Caki2 (cell line): ENCODE data around the gene IL23R. TPM values are rescaled to one million over a fixed set of nuclear protein-coding genes. Genes with fewer than 3 reads are reported as not detected.
A peak's percentile ranks its signal among the peaks of the same experiment; 100 is the strongest.

Experiments
- DNase-seq: peaks from one replicate; pipeline ENCODE4 v3.0.0-alpha.2; 2015; ENCODE audit warnings: low read depth
- in situ Hi-C: cut with HindIII; loops from 2 replicates; pipeline ENCODE4 v1.10.0; 2016; ENCODE audit warnings: low sequenced_read_pairs, low pct_unique_long_range_greater_than_20kb, mixed read lengths
- total RNA-seq: library from RNA; depleted of rRNA; stranded (reverse); fragments of >200 nt; shearing (Covaris generic); gene quantifications from 2 replicates; pipeline ENCODE4 v1.2.3, GENCODE V29; 2014; ENCODE audit warnings: low replicate concordance

IL23R gene
- total RNA-seq, 1 experiment from 2014 or later = not detected

DNA sequence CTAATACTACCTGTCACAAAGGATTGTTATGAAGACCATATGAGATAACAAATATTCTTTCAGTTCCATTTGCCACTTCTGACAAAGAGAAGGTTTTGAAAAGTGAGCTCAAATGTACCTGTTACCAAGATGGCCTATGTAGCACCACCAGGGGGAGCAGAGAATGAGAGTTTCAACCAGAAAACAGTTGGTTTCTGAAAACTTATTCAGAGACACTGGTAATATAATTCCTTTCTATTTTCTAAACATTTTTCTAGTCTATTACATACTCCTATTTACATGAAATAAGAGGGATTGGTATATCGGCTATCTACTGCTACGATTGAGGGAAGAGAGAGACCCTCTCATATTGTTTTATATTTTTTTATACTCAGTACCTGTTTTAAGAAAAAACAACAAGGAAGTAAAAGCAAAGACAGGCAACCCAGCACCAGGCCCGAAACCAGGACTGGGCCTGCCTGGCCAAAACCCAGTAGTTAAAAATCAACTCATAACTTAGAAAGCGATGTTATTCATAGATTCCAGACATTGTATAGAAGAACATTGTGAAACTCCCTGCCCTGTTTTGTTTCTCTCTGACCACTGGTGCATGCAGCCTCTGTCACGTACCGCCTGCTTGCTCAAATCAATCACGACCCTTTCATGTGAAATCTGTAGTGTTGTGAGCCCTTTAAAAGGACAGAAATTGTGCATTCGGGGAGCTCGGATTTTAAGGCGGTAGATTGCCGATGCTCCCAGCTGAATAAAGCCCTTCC is 48.3 kb downstream of the IL23R start:
- in situ Hi-C loops = no loop called here
- peak; percentile 57 for DNase-seq

DNA sequence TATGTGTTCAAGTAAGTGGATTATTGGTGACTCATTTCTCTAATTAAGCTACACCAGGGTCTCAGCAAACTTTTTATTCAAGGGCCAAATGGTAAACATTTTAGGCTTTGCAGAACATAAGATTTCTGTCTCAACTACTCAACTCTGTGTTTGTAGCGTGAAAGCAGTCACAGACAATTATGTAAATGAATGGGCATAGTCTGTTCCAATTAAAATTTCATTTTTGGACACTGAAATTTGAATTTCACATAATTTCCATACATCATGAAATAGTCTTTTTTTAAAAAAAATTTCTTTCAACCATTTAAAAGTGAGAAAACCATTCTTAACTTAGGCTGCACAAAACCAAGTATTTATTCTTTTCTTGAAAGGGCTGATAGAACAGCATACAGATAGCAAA is 50.1 kb downstream of the IL23R start:
- no peak for DNase-seq
- in situ Hi-C loops = no loop called here

DNA sequence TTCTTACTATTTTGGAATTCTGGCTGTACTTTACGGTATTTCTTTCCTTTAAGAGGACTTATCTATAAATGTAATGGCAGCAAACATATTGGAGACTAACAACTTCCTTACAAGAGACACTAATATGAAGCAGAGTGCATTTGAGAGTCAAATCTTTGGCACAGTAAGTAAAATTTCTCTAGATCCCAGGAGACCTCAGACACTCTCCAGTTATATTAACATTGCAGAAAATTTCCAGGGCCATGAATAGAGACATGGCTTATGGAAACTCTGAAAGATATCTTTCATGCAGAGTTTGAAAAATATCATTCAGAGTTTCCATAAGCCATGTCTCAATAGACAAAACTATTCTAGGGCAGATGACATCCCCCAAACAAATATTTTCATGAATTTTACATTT is 51.2 kb downstream of the IL23R start:
- no peak for DNase-seq
- in situ Hi-C loops = no loop called here

DNA sequence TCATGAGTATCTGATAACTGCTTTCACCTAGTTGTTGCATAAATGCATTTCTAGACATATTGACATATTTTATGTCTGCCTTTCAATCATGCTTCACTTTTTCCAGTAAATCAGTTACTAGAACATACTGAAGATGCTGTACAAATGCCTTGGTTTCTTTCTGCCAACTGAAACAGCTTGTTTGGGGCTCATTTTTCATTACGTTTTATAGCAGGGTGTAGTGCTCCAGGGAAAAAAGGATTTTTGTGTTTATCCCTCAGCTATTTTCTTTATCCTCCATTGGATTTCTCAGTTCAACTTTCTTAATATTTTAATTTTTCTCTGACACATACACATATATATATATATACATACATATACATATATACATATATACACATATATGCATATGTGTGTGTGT is 51.7 kb downstream of the IL23R start:
- no peak for DNase-seq
- in situ Hi-C loops = no loop called here

DNA sequence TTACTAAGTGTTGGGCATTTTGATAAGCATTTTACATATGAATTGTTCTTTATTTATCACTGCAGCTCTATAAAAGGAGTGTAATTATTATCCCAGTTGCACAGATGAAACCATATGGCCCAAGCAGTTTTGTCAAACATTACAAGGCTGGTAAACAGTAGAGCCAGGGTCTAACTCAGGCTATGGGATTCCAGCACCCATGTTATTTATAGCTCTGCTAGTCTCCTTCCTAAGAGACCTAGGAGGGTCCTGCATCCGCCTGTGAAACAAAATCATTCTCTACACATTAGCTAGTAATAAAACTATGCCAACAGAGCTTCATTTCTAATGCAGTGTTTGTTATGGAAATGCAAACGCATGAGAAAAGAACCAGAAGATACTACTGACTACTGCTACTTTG is 58.6 kb downstream of the IL23R start:
- in situ Hi-C loops = no loop called here
- no peak for DNase-seq

DNA sequence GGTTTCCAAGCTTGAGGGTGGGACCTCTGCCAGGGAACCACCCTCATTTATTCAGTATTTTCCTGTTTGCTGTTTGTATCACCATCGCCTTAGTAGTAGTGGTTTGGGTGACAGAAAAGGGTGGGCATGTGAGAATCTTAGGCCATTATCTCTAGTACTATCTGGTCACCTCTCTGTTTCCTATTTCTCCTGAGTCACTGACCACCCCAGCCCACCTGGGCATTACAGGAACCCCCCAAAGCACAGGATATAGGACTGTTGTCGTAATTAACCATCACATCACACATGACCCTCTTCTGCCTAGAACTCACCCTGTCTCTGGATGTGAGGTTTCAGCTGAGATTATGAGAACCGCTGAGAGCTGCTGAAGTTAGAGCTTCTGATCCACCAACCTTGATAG is 60.4 kb downstream of the IL23R start:
- no peak for DNase-seq
- in situ Hi-C loops = no loop called here

DNA sequence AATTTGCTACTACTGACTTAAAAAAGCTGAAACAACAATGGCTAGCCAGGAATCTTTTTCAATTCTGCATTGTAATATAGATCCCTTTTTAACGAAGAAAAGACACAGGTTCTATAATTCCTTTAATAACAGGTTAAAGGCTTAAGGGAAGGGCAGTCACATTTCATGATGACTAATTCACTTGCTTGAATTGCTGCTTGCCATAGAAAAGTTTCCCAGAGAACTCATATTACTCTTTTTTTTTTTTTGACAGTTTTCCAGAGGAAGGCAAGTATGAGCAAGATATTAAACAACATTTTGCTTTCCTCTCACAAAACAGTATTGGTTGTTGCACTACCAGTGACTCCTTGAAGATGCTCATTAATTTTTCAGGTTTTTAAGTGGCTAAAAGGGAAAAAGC is 60.9 kb downstream of the IL23R start:
- peak; percentile 19 for DNase-seq
- in situ Hi-C loops = no loop called here

DNA sequence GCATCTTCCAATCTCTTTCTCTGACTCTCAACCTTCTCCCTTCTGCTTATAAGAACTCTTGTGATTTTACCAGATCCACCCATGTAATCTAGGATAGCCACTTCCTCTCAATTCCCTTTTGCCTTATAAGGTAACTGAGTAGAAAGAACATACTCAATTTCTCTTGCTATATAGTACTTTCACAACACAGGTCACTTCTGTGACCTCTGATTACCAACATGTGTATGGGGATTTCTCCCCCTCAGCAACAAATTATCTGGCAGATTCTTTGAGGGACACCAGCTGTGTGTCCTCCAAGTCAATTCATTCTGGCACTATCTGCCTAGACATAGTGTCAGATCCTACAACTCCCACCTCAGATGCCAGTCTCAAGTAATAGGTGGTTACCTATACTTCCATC is 62.5 kb downstream of the IL23R start:
- in situ Hi-C loops = no loop called here

DNA sequence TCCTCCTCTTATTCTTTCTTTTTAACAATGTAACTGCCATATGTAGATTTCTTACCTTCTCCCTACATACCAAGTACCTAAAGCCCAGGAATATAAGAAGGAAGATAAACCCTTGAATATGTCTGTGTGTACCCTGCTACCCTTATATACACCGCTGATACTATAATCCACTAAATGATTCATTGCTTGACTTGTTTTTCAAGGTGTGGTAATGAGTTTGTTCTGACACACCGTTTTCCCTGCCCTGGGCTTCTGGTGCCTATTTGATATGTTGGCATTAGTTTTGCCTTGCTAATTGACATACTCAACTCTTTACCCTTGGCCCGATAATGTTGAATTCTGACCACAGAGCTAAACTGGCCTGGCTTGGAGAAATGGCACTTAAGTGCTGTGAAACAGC is 64.3 kb downstream of the IL23R start:
- in situ Hi-C loops = no loop called here
- DNase-seq = no peak

More for the DNA sequence above, 62.5 kb downstream of the IL23R start:
- no peak for DNase-seq

DNA sequence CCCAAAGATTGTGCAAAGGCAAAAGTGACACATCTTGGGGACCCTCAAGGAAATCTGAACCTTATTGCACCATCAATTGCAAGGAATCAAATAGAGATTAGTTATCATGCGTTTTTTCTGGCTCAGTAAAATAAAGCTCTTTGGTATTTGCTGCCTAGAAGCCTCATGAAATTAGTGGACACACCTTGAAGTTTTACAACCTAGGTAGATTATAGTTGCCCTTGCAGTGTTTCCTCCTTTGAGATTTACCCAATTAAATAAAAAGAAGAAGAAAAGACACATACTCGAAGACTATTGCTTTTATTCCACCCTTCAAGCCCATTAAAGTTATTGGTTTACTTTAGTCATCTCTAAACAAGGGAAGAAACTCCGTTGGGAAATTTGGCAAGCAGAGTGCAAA is 70.0 kb downstream of the IL23R start:
- no peak for DNase-seq
- in situ Hi-C loops = no loop called here

DNA sequence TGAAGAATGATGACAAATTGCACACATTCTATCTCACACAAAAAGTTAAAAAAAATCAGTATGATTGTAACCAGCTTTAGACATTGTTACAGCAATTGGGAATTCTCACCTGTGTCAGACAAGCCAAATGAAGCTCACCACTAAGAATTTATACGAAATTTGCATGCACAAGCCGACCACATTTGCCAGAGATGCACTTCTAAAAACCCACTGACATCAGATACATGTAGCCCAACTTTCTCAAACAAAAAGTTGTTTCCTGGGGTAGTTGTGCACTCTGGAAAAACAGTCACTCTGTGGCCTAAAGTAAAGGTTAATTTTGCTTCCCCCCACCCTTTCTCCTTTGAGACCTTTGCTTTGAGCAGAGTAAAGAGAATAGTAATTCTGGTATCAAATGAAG is 73.5 kb downstream of the IL23R start:
- no peak for DNase-seq
- in situ Hi-C loops = no loop called here

DNA sequence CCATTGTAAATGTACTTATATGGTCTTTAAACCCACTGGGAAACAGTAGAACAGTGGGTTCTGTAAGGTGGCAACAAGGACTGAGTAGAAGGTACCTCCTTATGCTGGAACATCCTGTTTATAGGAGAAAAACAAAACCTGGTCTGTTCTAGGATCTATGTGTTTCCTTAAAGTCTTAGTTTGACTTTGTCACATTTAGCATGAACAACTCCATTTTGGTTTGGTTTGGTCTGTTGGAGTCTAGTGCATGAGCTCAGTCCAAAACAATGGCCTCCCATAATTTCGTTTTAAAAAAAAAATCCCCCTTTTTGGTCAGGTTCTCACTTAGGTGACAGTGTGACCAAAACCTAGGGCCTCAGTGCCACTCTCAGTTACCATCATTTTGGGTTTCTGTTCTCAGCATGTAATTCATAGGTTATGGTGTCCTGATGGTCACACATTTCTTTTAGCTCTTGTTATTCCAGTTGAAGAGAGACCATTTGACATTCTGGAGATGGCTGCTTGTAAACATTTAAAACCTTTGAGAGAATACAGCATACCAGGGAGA is 75.0 kb downstream of the IL23R start:
- in situ Hi-C loops = no loop called here
- no peak for DNase-seq

DNA sequence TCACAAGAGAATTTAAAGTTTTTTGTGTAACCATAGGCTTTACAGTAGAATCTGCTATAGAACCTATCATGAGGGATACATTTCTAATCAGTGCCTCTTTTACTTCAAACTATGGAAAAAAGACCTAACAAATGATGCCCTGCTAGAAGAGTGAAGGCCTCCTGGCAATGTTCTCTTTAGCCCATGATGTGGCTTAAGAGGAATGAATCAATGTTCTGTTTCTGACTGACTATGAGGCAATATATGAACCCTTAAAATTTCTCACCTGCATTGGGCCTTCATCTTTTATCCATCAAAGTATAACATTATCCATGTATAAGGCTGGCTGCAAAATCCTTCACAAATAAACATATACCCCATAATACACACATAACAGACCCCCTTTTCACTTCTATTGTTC is 75.8 kb downstream of the IL23R start:
- in situ Hi-C loops = no loop called here

DNA sequence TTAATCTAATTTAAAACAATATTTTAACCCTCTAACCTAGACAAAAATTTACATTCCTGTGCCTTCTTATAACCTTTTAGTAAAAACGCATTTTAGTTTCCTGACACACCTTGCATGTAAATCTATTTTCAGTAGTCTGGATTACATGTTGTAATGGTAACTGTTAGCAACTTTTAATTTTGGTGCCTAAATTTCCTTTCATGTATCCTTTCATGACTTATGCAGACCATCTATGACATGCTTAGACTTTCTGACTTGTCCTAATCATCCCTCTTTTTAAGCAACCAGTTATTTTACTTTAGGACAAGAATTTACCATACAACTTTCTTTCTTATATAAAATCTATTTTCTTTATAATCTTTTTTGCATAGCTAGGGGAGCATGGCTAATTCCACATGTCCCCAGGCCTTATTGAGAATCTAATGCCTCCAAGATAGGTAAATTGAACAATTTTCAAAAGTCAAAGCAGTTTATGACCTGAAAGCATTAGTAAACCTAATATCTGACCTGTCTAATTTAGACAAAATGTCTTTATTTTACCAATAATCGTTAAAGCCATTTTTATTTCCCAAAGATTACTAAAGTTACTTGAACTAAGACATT is 83.9 kb downstream of the IL23R start:
- in situ Hi-C loops = no loop called here
- no peak for DNase-seq

More for the DNA sequence above, 75.8 kb downstream of the IL23R start:
- DNase-seq = no peak

DNA sequence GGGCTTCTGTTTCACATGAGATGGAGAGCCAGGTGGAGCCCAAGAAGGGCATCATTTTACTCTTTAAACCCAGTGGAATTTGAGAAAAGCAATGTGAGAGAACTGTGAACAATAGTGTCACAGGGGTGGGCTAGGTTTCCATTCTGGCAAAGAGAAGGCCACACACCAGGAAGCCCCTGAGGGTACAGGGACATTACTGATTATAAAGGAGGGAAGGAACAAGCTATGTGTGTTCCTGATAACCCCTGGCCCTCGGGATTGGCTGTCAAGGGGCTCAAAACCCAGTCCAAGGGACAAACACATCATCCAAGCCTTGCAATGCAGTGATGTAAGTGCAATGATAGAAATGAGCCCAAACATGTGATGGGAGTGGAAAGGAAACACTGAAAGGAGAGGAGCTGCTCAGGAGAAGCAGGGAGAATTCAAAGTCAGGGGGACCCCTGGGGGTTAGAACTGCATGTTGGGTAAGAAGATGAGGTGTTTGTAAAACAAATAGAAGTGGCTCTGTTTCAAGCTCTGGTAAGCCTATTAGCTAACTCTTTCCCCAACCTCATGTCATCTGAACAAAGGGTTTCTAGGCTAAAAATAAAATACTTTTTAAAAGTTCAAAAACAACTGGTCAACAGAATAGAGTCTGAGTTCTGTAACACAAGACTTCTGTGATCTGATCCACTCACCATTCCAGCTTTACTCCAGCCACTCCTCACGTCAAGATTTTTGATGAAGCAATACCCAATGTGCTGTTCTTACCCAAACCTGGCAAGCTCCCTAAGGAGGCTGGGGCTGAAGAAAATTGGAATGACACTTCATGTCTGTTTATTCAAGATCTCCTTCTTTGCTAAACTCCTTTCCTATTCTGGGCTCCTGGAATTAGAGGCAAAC is 90.3 kb downstream of the IL23R start:
- in situ Hi-C loops = no loop called here
- DNase-seq = no peak

DNA sequence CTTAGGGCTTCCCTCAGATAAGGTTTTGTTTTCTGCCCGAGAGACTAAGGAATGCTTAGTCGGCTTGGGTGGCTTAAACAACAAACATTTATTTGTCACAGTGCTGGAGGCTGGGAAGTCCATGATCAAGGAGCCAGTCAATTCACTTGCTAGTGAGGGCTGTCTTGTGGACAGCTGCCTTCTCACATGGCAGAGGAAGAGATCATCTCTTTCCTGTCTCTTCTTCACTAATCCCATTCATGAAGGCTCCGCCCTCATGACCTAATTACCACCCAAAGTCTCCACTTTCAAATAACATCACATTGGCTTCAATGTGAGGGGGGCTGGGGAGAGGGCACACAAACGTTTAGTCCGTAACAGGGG is 90.9 kb downstream of the IL23R start:
- in situ Hi-C loops = no loop called here
- DNase-seq = no peak

DNA sequence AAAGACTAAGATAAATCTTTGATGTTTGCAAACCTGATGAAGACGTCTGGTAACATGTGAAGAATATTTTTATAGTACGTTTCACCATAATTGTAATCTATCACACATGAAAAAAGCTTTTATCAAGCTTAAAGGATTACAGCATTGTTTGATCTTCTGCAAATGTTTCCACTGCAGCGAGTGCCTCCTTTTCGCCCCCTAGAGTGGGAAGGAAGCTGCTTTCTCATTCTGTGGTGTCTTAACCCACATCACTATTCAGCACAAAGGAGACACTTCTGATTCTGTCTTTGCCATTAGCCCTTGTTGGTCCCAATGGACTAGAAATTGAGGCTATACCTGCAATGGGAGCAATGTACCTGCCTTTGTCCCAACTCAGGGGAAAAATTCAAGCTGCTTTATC is 95.4 kb downstream of the IL23R start:
- no peak for DNase-seq
- in situ Hi-C loops = no loop called here

DNA sequence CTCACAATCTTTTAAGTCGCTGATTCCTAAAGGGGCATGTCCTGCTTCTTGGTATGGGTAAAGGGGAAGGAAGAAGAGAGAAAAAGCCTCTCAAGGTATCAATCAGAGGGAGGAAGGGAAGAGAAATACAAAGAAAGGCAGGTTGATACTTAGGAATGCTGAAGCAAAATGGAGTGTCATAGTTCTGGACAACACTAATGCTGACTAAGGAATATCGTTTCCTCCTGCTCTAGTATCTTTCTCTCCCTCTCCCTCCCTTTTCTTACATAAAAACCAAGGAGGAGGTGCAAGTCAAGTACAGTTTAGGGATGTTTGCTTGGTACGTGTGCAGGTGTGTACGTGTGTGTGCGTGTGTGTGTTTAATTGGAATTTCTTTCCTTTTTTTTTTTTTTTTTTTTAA is 96.5 kb downstream of the IL23R start:
- DNase-seq = no peak
- in situ Hi-C loops = no loop called here

DNA sequence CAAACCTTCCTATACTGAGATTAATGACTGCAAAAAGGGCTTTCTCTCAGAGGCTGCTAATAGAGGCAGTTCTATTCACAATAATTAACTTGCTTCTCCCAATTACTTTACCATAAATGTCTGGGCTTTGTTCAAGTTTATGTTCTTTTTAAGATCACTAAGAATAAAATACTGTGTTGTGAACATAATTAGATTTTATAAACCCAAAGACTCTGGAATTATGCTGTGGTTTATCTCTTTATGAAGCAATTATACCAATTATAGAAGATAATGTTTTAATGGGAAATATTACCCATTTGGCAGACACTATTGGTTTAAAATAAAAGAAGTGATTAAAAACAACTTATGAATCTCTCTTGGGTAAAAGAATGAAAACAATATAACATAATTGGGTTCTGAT is 97.9 kb downstream of the IL23R start:
- DNase-seq = no peak
- in situ Hi-C loops = no loop called here
